Stimulated activated CD4-positive, alpha-beta T cell treated with anti-CD3 and anti-CD28 coated beads, Interleukin-15, amount 100 ng/mL, for 24 hours (primary cell): ENCODE measurements around the gene SCAI.
"Not testable (repeated sequence)": the region's sequence is repeated elsewhere in the genome, so short reads cannot be mapped to it uniquely, and the experiment has no call there.

Experiments
- DNase-seq: peaks from one replicate; pipeline ENCODE4 v3.0.0-alpha.2; 2020

The SCAI gene

DNA sequence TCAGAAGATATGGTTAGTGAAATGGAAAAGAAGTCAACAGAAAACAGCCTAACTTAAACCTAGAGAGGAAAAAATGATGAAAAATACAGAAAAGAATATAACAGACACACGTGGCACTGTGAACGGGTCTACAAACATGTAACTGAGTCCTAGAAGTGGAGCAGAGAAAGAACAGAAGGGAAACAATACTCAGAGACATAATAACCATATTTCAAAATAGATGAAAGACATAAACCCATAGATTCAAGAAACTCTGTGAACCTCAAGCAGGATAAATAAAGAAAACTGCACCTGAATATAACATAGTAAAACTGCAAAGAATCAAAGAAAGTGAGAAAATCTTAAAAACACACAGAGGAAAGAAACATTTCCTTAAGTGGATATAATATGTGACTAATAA lies 134.7 kb downstream of the SCAI start:
- DNase-seq, result no peak

DNA sequence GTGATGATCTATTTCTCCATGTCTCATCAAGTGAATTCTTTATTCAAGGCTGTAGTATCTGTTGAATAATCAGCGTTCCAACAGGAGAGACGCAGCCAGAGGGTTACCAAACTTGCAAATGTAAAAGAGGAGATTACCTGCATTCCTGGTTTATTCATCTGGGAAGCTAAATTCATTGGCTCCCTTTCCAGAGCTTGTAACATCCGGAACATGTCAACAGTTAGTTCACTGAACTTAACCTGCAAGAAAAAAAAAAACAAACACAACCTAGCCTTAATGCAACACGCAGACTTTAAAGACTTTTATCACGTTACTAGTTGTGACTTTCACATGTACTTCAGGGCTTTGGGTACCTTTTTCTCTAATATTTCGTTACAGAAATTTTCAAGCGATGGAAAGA lies 140.0 kb downstream of the SCAI start:
- DNase-seq, result no peak

DNA sequence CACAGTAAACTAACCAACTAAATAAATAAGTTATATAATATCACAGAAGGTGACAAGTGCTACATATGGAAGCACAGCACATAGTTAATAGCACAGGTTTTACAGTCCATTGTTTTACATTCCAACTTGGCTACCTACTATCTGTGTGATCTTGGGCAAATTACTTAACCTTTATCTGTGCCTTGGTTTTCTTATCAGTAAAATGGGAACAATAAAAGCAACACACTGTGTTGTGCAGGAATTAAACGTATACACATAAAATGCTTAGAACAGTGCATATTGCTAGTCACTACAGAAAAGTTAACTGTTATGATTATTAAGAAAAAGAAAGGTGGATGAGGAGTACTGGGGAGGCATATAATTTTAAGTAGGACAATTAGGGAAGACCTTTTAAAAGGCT lies 159.6 kb downstream of the SCAI start:
- no peak for DNase-seq

DNA sequence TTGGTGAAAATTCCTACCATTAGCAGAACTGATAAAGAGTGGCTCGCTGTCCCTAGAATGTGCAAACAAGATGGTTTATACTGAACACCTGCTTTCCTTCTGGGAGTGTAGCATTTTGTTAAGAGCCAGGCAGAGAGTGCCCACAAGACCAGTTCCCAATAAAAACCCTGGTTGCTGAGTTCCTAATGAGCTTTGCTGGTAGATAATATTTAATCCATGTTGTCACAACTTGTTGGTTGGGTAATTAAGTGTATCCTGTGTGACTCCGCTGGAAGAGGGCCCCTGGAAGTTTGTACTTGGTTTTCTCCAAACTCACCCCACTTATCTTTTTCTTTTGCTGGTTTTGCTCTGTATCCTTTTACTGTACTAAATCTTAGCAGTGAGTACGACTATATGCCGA lies 162.9 kb downstream of the SCAI start:
- DNase-seq, result no peak

DNA sequence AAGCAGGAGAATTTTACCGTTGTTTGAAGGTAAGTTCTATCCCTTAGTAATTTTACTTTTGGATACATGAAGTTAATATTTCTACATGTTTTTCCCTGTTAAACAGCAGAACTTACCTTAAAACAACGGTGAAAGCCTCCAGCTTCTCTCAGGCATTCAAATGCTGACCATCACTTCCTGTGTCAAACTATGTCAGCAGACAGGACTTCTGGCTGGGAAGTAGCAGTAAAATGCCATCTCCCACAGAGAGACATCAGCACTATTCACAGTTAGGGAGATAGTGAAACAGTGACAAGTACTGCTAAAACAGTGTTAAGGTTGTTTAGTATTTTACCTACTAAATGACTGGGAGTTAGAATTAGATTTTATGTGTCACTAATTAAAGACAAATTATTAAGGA lies 168.2 kb downstream of the SCAI start:
- DNase-seq, result no peak

DNA sequence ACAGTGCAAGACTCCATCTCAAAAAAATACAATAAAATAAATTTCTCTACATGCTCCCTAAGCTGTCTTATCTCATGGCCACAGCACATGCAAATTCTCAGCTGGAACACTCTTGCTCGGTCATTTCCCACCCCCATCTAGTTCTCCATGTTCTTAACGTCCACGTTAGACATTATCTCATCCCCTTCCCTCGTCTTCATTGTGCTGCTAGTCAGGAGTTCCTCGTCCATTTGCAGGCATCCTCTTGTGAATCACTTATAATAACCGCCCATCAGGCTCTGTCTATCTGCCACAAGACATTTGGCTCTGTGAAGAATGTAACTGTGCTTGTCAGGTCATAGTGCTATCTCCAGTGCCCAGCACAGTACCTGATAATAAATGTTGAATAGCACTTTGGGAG lies 169.5 kb downstream of the SCAI start:
- DNase-seq, result no peak

DNA sequence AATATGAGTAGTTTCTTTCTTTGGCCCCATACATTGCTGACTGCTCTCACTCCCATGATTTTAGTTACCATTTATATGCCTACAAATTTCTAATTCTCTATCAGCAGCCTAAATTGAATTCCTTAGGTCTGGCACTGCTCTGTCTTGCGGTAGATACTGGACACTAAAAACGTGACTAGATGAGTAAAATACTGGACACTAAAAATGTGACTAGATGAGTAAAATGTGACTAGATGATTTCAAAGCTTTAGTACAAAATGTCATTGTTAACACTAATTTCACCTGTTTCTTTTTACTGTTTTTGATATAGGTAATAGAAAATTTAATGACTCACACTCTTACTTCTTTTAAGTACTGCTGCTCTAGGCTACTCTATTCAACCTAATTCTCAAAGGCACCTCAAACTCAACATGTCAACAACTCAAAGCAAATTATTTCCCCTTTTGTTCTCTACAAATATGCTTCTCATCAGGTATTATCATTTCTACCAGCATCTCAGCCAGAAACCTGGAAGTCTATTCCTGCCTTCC lies 171.0 kb downstream of the SCAI start:
- DNase-seq, result no peak

DNA sequence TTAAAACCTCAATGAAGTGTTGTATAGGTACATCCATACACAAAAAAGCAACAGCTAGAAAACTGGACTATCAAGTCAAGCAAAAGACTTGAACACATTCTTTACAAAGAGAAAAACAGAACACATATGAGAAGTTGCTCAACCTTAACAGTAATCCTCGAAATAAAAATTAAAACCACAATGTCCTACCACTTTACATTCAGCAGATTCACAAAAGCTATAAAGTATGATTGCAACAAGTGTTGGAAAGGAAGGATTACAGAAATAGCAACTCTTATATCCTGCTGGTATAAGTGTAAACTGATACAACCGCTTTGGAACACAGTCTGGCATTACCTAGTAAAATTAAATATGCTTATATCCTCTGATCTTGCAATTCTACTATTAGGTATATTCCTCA lies 173.9 kb downstream of the SCAI start:
- DNase-seq, result no peak

DNA sequence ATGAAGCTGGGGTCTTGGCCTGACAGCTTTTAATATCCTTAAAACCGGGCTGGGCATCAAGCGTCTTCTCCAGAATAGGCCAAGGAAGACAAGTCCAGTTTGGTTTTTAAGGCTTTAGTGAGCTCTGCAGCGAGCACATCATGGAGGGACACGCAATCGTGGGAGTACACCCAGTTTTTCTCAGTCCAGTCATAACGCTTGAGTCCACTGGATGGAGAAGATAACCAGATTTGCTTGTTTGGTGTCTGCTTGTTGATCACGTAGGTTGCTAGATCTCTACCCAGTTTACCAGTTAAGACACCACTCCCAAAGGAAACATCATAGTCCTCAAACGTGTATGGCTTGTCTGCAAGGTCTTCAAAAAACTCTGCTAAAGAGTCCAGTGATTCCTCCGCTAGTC lies 175.1 kb downstream of the SCAI start:
- no peak for DNase-seq

DNA sequence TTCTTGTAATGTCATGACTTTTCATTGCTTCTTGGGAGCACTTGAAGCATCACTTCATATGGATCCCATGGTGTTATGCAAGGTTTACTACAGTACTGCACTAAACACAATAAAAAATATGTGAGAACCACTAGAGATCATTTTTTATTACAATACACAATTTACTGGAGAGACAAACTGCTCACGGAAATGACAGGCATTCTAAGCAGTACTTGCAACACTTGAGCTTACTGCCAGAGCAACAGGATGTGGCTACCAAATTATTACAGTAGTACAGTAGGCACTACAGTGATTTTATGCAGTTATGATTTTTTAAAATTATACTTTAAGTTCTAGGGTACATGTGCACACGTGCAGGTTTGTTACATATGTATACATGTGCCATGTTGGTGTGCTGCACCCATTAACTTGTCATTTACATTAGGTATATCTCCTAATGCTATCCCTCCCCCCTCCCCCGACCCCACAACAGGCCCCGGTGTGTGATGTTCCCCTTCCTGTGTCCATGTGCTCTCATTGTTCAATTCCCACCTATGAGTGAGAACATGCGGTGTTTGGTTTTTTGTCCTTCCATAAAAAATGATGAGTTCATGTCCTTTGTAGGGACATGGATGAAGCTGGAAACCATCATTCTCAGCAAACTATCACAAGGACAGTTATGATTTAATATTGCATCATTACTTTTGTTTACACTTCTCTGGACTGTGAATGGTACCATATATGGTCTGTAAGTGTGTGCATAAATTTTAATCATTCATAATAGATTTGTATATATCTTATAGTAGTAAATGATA lies 177.4 kb downstream of the SCAI start:
- DNase-seq, result not testable (repeated sequence)

DNA sequence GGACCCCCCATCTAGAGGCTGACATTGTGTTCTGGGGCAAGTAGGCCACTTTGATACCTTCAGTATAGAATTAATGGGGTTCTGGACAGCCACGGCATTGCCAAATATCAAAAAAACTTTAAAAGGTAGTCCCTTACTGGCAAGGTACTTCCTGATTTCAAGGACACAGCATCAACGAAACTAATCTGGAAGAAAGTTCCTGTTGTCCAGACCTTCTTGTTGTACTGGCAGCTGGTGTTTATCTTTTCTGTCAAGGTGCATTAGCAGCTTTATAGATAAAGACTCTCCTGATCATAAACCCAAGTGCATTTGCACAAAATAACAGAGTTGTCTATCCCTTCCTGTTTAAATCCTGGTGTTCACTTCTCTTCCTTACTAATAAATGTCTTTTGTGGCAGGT lies 178.7 kb downstream of the SCAI start:
- no peak for DNase-seq

DNA sequence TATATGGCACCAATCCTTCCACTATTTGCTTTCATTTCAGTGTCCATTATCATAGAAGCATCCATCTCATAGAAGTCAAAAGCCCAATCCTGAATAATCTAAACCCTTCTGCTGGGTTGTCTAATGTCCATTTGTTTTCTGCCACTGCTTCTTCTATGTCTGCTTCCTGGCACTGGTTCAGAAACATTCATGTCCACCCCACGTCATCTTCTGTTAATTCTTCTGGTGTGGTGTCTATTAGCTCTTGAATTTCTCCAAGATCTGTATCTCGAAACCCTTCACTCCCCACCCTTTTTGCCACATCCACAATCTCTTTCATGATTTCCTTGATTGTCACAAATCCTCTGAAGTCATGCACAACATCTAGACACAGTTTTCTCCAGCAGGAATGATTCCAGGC lies 179.3 kb downstream of the SCAI start:
- no peak for DNase-seq

DNA sequence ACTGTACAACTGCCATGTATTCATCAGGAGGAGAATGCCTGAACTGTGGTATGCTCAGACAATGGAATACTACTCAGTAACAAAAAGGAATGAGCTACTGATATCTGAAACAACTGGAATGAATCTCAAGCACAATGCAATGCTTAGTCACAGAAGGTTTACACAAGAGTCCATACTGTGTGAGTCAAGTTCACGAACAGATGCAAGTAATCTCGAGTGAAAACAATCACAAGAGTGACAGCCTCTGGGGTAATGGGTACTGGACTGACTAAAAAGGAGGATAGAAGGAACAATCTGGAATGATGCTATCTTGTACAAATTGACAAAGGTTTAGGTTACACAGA lies 182.9 kb downstream of the SCAI start:
- DNase-seq, result no peak

DNA sequence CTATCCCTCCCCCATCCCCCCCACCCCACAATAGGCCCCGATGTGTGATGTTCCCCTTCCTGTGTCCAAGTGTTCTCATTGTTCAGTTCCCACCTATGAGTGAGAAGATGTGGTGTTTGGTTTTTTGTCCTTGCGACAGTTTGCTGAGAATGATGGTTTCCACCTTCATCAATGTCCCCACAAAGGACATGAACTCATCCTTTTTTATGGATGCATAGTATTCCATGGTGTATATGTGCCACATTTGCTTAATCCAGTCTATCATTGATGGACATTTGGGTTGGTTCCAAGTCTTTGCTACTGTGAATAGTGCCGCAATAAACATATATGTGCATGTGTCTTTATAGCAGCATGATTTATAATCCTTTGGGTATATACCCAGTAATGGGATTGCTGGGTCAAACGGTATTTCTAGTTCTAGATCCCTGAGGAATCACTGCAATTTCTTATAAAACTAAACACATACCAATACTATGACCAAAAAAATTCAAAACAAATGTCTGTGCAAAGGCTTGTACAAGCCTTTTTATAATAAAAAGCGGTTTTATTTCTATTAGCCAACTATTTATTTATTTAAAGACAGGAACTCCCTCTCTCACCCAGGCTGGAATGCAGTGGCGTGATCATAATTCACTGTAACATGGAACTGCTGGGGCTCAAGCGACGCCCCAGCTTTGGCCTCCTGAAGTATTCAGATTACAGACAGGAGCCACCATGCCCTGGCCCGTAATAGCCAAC lies 183.5 kb downstream of the SCAI start:
- DNase-seq, result not testable (repeated sequence)

DNA sequence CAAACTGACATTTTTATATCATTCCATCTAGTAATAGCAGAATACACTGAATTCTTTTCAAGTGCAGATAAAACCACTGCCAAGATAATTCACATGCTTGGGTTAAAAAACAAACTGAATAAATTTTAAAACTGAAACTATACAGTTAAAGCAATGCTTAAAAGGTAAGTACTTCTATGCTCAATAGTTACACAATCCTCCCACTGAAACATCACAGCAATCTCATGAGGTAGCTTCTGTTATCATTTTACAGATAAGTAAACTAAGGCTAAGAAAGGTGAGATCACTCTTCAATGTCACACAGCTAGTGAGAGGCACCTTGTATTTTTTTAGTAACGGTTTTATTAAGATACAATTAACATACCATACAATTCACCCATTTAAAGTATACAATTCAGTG lies 189.1 kb downstream of the SCAI start:
- no peak for DNase-seq

DNA sequence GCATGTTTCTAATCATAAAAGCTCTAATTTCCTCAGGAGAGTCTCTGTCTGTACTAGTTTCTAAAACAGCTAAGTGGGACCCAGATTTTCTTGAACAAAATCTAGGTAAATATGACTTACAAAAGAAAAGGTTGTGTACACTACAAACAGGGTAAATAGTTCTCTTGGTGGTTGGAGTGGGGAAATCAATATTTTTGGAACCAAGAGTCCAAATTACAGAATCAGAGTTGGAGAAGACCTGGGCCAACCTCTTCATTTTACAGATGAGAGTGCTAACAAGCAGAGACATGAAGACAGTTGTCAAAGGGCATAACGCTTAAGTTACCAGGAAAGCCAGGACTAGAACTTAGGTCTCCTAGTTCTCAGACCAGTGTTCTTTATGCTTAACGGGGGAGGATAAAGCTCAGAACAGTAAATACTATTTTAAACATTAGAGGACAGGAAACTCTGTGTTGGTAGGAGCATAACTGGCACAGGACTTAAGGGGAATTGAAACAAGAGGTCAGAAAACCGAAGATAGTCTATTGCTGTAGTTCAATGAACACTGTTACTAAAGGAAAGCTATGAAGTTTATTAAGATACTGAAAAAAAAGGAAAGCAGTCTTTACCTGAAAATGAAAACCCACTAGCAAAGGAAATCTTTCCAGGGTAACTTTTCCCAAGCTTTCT lies 193.1 kb downstream of the SCAI start:
- no peak for DNase-seq

DNA sequence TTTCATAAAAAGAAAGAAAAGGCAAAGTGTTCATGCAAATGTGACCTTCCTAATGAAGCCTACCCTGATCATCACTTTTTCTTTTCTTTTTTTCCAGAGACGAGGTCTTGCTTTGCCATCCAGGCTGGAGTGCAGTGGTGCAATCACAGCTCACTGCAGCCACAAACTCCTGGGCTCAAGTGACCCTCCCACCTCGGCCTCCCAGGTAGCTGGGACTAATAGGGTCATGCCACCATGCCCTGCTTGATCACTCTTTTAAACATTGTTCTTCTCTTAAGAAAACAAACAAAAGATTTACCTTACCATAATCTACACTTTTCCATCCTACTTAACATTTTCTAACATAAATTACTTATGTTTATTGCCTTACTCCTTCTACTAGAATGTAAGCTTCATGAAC lies 193.9 kb downstream of the SCAI start:
- no peak for DNase-seq

DNA sequence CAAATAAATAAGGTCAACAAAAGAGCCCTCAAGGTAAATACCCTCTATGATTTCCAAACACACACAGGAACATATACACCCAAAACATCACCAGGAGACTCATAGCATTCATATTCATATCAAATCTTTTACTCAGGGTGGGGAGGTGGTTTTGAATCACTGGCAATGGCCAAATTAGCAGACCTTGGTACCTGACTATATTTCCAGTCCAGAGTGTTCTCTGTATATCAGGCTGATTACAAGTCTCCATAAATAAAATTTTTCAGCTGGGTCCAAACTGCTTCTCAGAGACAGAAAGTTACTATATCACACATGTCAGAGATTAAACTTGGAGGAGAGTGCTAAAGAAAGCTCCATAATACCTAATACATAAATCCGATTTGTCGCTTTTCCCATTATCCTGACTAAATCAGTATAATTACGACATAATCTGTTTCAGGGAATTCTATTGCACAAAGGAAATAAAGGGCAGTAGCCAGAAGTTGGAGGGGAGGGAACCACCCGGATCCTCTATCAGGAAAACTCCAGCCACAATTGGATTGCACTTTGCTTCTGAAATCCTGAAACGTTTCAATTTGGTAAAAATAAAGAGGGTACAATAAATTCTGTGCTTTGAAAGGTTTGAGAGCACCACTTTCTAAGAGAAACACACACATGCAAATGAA lies 195.5 kb downstream of the SCAI start:
- DNase-seq, result no peak

DNA sequence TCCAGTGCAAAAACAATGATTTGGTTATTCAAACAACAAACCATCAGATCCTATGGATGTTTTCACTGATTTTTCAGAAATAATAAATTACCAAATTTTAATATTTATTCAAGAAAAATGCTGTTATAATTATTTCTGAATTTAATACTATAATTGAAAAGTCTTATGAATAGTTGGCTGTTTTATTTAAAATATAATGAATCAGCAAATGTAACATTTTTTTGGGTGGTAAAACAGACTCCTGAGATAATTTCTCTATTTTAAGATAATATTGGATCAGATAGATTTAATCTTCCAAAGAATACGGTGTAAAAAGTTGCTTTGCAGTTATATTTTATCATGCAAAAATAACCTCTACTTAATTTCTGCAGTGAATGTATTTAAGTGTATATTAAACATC lies 197.2 kb downstream of the SCAI start:
- no peak for DNase-seq

DNA sequence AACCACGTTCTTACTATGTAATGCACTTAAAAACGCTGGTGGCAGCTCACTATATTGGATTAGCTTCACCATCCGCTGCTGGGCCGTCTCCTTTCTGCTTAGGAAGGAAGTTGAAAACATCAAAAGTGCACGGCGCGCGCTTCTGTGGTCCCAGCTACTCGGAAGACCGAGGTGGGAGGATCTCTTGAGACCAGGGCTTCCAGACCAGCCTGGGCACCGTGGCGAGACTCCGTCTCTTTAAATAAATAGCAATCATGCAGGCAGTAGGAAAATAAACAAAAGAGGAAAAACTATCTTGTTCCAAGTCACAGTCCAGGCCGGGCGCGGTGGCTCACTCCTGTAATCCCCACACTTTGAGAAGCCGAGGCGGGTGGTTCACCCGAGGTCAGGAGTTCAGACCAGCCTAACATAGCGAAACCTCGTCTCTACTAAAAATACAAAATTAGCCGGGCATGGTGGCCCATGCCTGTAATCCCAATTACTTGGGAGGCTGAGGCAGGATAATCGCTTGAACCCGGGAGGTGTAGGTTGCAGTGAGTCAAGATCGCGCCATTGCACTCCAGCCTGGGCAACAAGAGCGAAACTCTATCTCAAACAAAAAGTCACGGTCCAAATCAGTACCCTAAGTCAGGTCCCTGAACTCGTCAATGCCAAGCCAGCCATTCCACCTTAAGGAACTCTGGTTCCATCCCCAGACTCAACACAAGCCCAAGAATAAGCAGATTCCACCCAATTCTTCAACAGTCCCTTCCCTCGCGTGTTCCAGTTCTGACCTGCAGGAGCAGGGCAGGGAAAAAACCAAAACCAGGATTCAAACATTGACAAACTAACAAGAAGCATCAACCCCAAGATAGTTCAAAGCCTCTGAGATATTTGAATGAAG lies 201.4 kb downstream of the SCAI start:
- DNase-seq, result peak; percentile 75

DNA sequence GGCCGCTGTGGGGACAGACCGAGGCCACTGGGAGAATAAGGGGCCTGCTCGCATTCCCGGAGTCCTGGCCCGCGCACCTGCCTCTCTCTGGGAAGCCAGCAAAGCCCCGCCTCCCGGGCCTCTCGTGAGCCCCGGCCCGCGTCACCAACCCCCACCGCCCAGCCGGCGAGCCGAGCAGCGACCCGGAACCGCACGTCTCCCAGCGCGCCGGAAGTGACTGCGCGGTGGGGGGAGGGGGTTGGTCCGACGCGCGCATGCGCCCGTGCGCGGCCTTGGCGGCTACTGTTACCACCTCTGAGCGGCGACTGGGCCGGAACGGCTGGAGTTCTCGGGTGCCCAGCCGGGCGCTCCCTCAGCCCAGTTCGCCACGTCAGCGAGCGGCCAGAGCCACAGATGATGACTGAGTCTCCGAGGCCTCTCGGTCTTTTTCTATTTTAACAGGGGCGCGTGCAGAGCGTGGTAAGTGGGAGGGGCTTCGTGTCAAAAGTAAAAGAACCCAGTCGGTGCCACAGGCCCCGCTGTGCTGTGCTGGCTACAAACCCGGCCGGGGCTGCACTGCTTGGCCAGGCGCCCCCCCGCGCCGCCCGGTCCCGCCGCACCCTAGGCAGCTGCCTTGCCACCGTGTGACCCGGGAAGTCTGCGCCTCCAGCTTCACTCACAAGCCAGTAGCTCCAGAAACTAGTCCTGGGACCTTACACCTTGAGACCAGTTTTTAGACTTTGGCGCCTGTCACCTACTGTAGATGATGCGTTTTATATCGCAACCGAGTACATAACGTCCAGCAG lies 202.2 kb downstream of the SCAI start, which contains the start of gene GOLGA1:
Gene GOLGA1, minus strand, starts transcription at position 190 of the 785 bp plus-strand sequence. CDS start 2,372 bp downstream, outside the sequence.
- peak; percentile 96 for DNase-seq
